WTC11 (cell line): ENCODE data around the gene LEFTY2. TPM values are rescaled to one million over a fixed set of nuclear protein-coding genes. Genes with fewer than 3 reads are reported as not detected.

ENCODE experiments used
- ATAC-seq: fragments of 200-7000 bp; cut with Tn5 transposase; 2 replicates; pipeline ENCODE4 v1.10.0; 2021; ENCODE audit warnings: mild to moderate bottlenecking, moderate library complexity
- CTCF ChIA-PET: fragments of 300-600 bp; sonication (Branson Sonifier 250); formaldehyde crosslinking; loops from one replicate; lab custom pipeline; 2021; ENCODE audit warnings: antibody characterized with exemption; lab: Charles Lee
- POLR2A ChIA-PET: fragments of 350-600 bp; sonication (Branson Sonifier 250); formaldehyde crosslinking; loops from one replicate; lab custom pipeline; 2021; ENCODE audit warnings: antibody characterized with exemption; lab: Charles Lee
- DNase-seq: peaks from one replicate; pipeline ENCODE4 v3.0.0; 2021; ENCODE audit warnings: low spot score
- H3K27ac Mint-ChIP-seq: 2 replicates; pipeline ENCODE4 v1.8.0; 2021; ENCODE audit warnings: mixed read lengths
- H3K27me3 Mint-ChIP-seq: 2 replicates; pipeline ENCODE4 v1.8.0; 2021; ENCODE audit warnings: low read depth, mild to moderate bottlenecking, moderate library complexity, mixed read lengths
- H3K36me3 Mint-ChIP-seq: 2 replicates; pipeline ENCODE4 v1.8.0; 2021; ENCODE audit warnings: mixed read lengths
- H3K4me1 Mint-ChIP-seq: 2 replicates; pipeline ENCODE4 v1.8.0; 2022; ENCODE audit warnings: mixed read lengths
- H3K4me3 Mint-ChIP-seq: 2 replicates; pipeline ENCODE4 v1.8.0; 2021; ENCODE audit warnings: mild to moderate bottlenecking, moderate library complexity, mixed read lengths
- H3K9me3 Mint-ChIP-seq: 2 replicates; pipeline ENCODE4 v1.8.0; 2021; ENCODE audit warnings: mixed read lengths
- CBFB ChIP-seq: sonication (generic); formaldehyde crosslinking; IDR thresholded peaks from 2 replicates; pipeline ENCODE4 v1.8.1; 2022; ENCODE audit warnings: mild to moderate bottlenecking, low read depth, missing genetic modification reagents
- FOXJ3 ChIP-seq: sonication (generic); formaldehyde crosslinking; IDR thresholded peaks from 2 replicates; pipeline ENCODE4 v1.9.0; 2021; ENCODE audit warnings: missing genetic modification reagents, mild to moderate bottlenecking, borderline replicate concordance
- FOXK1 ChIP-seq: sonication (generic); formaldehyde crosslinking; IDR thresholded peaks from 2 replicates; pipeline ENCODE4 v1.8.0; 2022; ENCODE audit warnings: mild to moderate bottlenecking, moderate library complexity, missing genetic modification reagents
- FOXP4 ChIP-seq: sonication (generic); formaldehyde crosslinking; IDR thresholded peaks from 2 replicates; pipeline ENCODE4 v1.8.0; 2022; ENCODE audit warnings: mild to moderate bottlenecking, missing genetic modification reagents
- HMGA2 ChIP-seq: fragments of 250-450 bp; sonication (Bioruptor Pico); IDR thresholded peaks from 2 replicates; pipeline ENCODE4 v1.4.0; 2021; ENCODE audit warnings: mild to moderate bottlenecking, moderate library complexity
- NFYB ChIP-seq: sonication (generic); formaldehyde crosslinking; conservative IDR thresholded peaks from 2 replicates; pipeline ENCODE4 v1.8.0; 2022; ENCODE audit warnings: low read depth, missing genetic modification reagents
- SMAD4 ChIP-seq: sonication (generic); formaldehyde crosslinking; IDR thresholded peaks from 2 replicates; pipeline ENCODE4 v1.8.0; 2022; ENCODE audit warnings: mild to moderate bottlenecking, missing genetic modification reagents
- ZBTB21 ChIP-seq: sonication (generic); formaldehyde crosslinking; IDR thresholded peaks from 2 replicates; pipeline ENCODE4 v1.8.1; 2023; ENCODE audit warnings: mild to moderate bottlenecking, missing genetic modification reagents, borderline replicate concordance
- ZNF121 ChIP-seq: sonication (generic); formaldehyde crosslinking; IDR thresholded peaks from 2 replicates; pipeline ENCODE4 v1.8.0; 2023; ENCODE audit warnings: missing genetic modification reagents
- total RNA-seq: library from RNA; stranded (reverse); gene quantifications from 3 replicates; pipeline ENCODE4 v1.2.3, GENCODE V29; 2021
- TF ChIP-seq, protein P1 (sequence below): sonication (generic); formaldehyde crosslinking; IDR thresholded peaks from 2 replicates; pipeline ENCODE4 v1.8.1; 2023; ENCODE audit warnings: mild to moderate bottlenecking, missing genetic modification reagents
- TF ChIP-seq, protein P2 (sequence below): sonication (generic); formaldehyde crosslinking; conservative IDR thresholded peaks from 2 replicates; pipeline ENCODE4 v1.8.1; 2022; ENCODE audit warnings: mild to moderate bottlenecking, missing genetic modification reagents

Gene LEFTY2
- total RNA-seq, 1 experiment from 2014 or later, result 15.5 TPM

- TF ChIP-seq FOXK1 (CRISPR knock-in tag), result no peak
- TF ChIP-seq CBFB (CRISPR knock-in tag), result no peak
- no peak for TF ChIP-seq ZBTB21 (CRISPR knock-in tag)
- TF ChIP-seq, protein P1, sequence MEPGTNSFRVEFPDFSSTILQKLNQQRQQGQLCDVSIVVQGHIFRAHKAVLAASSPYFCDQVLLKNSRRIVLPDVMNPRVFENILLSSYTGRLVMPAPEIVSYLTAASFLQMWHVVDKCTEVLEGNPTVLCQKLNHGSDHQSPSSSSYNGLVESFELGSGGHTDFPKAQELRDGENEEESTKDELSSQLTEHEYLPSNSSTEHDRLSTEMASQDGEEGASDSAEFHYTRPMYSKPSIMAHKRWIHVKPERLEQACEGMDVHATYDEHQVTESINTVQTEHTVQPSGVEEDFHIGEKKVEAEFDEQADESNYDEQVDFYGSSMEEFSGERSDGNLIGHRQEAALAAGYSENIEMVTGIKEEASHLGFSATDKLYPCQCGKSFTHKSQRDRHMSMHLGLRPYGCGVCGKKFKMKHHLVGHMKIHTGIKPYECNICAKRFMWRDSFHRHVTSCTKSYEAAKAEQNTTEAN (CRISPR knock-in tag), result no peak
- TF ChIP-seq, all 79 proteins: peak for 2
Measured at GRCh38 chr1:225891229-225891972, 49.6 kb downstream of the LEFTY2 start (continued).

GRCh38 chr1:225890346-225891228 is 50.4 kb downstream of the LEFTY2 start:
- Mint-ChIP-seq H3K36me3 (0 out of 2 replicates have a peak, but pooled peaks cover 4% of the 10 kb centered on the region), H3K9me3 (no peaks in the 10 kb centered on the region), H3K27ac (peak overlapping the region; percentile 78), H3K27me3 (no peaks in the 10 kb centered on the region; the same call in 1 of the 2 replicates)
- ChIA-PET POLR2A (interaction anchor here (0.8 to 1.5 kb wide), 4 partner anchors 8 to 112 kb away, joined by 3 read pairs; no protein-coding TSS in a partner anchor), CTCF (interaction anchor here (0.9 to 4.3 kb wide), 8 partner anchors 8 to 416 kb away, joined by 3 to 21 read pairs (median 12); partner anchors contain the start of genes PYCR2 and TMEM63A)
- peak; percentile 58 for ATAC-seq
- TF ChIP-seq SMAD4, result 0 out of 2 replicates have a peak, but pooled peaks have one; percentile 30
- peak; percentile 68; the same call in 1 of the 2 replicates for TF ChIP-seq ZNF121 (CRISPR knock-in tag)
- TF ChIP-seq NFYB (CRISPR knock-in tag), result no peak
- TF ChIP-seq FOXP4 (CRISPR knock-in tag), result peak; percentile 84; the same call in 1 of the 2 replicates
- TF ChIP-seq, all 79 proteins: peak for 3
- Mint-ChIP-seq H3K4me1 (peaks cover 42% of the 10 kb centered on the region), H3K4me3 (peak overlapping the region; percentile 29; the same call in 1 of the 2 replicates)
- DNase-seq, result peak; percentile 68

DNA sequence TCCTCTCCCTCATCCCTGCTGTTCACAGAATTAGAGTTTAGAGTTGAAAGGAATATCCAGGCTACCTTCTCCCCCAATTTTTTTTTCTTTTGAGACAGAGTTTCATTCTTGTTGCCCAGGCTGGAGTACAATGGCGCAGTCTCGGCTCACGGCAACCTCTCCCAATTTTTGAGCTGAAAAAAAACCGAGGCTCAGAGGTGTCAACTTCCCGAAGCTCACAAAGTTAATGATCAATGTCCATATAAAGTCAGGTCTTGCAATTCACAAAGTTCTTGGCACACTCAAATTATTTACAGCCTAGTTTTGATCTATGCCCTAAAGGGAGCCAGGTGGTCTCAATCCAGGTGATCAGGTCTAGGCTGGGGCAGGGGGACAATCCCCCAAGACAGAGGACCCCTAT is 51.3 kb downstream of the LEFTY2 start:
- no peaks in the 10 kb centered on the region for H3K9me3 Mint-ChIP-seq
- H3K27me3 Mint-ChIP-seq, result no peaks in the 10 kb centered on the region; the same call in 1 of the 2 replicates
- ChIA-PET CTCF (interaction anchor here (0.9 to 4.3 kb wide), 10 partner anchors 7 to 415 kb away, joined by 3 to 21 read pairs (median 9); partner anchors contain the start of genes PYCR2 and TMEM63A), POLR2A (interaction anchor here (0.6 to 1.5 kb wide), 6 partner anchors 9 to 111 kb away, joined by 3 read pairs; no protein-coding TSS in a partner anchor)
- H3K4me3 Mint-ChIP-seq, result peak overlapping the region; percentile 21; the same call in 1 of the 2 replicates
- 0 out of 2 replicates have a peak, but pooled peaks cover 4% of the 10 kb centered on the region for H3K36me3 Mint-ChIP-seq
- TF ChIP-seq, protein P2, sequence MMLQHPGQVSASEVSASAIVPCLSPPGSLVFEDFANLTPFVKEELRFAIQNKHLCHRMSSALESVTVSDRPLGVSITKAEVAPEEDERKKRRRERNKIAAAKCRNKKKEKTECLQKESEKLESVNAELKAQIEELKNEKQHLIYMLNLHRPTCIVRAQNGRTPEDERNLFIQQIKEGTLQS (CRISPR knock-in tag), result no peak
- no peak for TF ChIP-seq FOXJ3 (CRISPR knock-in tag)
- TF ChIP-seq HMGA2 (CRISPR knock-in tag), result no peak
- ATAC-seq, result no peak
- peak overlapping the region; percentile 78 for H3K27ac Mint-ChIP-seq
- DNase-seq, result no peak
- H3K4me1 Mint-ChIP-seq, result peaks cover 42% of the 10 kb centered on the region
